Upper lobe of left lung (tissue), 6 donors: ENCODE data around the gene SNCB. TPM values are rescaled to one million over a fixed set of nuclear protein-coding genes. Genes with fewer than 3 reads are reported as not detected.

Experiments
- ATAC-seq, 2 donors: fragments of 200-7000 bp; cut with Tn5 transposase; one replicate each; pipeline ENCODE4 v1.9.1; 2022; ENCODE audit warnings: mild to moderate bottlenecking in 2 of 2, moderate library complexity in 2 of 2; ENCODE audit not compliant: low FRiP score in 2 of 2
- DNase-seq, 2 donors: peaks; one replicate each; pipeline ENCODE4 v3.0.0-alpha.2; 2019 to 2020
- H3K27ac ChIP-seq, 4 donors: fragments of 200-600 bp; sonication (generic); one replicate each; pipeline ENCODE4 v1.5.1; 2016 to 2019
- H3K27me3 ChIP-seq, 4 donors: fragments of 200-600 bp; sonication (generic); one replicate each; pipeline ENCODE4 v1.5.1; 2017 to 2019
- H3K36me3 ChIP-seq, 4 donors: fragments of 200-600 bp; sonication (generic); one replicate each; pipeline ENCODE4 v1.5.1; 2016 to 2019
- H3K4me1 ChIP-seq, 4 donors: fragments of 200-600 bp; sonication (generic); one replicate each; pipeline ENCODE4 v1.5.1; 2018 to 2019
- H3K4me3 ChIP-seq, 4 donors: fragments of 200-600 bp; sonication (generic); one replicate each; pipeline ENCODE4 v1.5.1; 2017 to 2019; ENCODE audit warnings: mild to moderate bottlenecking in 2 of 4, moderate library complexity in 1 of 4
- H3K9me3 ChIP-seq, 4 donors: fragments of 200-600 bp; sonication (generic); one replicate each; pipeline ENCODE4 v1.5.1; 2018 to 2019
- CTCF ChIP-seq, 6 experiments: fragments of 450-650 bp in 4 of 6; fragments of 200-600 bp in 2 of 6; sonication (generic) in 2 of 6; IDR thresholded peaks; one replicate each; pipeline ENCODE4 v1.5.1; 2016 to 2019; ENCODE audit warnings: antibody characterized with exemption in 6 of 6
- EP300 ChIP-seq, 4 donors: sonication (generic); formaldehyde crosslinking; IDR thresholded peaks; one replicate each; pipeline ENCODE4 v1.5.1; 2017; ENCODE audit warnings: antibody characterized with exemption in 4 of 4, control low read depth in 2 of 4
- POLR2A ChIP-seq, 4 donors: fragments of 450-650 bp; IDR thresholded peaks; one replicate each; pipeline ENCODE4 v1.5.1; 2016 to 2017; ENCODE audit warnings: antibody characterized with exemption in 4 of 4, mild to moderate bottlenecking in 2 of 4
- POLR2AphosphoS5 ChIP-seq, 2 donors: sonication (generic); formaldehyde crosslinking; IDR thresholded peaks; one replicate each; pipeline ENCODE4 v1.5.1; 2017; ENCODE audit warnings: antibody characterized with exemption in 2 of 2
- WGBS, 2 donors: methylation state at CpG; one replicate each; pipeline ENCODE4 v1.1.5; 2017 to 2018; 5-methylcytosine and 5-hydroxymethylcytosine counted together
- total RNA-seq, 6 donors: library from RNA; depleted of rRNA in 4 of 6; stranded (reverse); fragments of >200 nt in 4 of 6; gene quantifications; one replicate each; pipeline versions ENCODE4 v1.1.0 to v1.2.1, GENCODE V29; 2016 to 2021
- donor health status: DM: no; HTN: no; CAD: no; lungs with moderate emphysema.
- donor health status: DM: no; HTN: yes; CAD: no; lungs with severe emphysema.

Gene SNCB
- total RNA-seq, 6 donors from 2014 or later = not detected

- Histone ChIP-seq H3K9me3 (no peaks in the 10 kb centered on the region), H3K27ac (no peak overlapping the region), H3K4me1 (peaks cover 12 to 27% (median 18%) of the 10 kb centered on the region in 4 donors), H3K4me3 (no peak overlapping the region), H3K36me3 (no peaks in the 10 kb centered on the region), H3K27me3 (peaks cover 0 to 2% (median 0%) of the 10 kb centered on the region in 4 donors)
- no peak for DNase-seq
- WGBS, 2 donors = 37 to 61% methylated on average over 2 to 9 of the region's 9 CpGs
- TF ChIP-seq POLR2A (IDR thresholded peaks at IDR 0.05) = no peak
- TF ChIP-seq CTCF (IDR thresholded peaks at IDR 0.05) = no peak
- no peak for TF ChIP-seq EP300 (IDR thresholded peaks at IDR 0.05)
- TF ChIP-seq POLR2AphosphoS5 (IDR thresholded peaks at IDR 0.05) = no peak
- ATAC-seq = no peak
Measured at GRCh38 chr5:176644294-176644693, 14.0 kb upstream of the SNCB start.

GRCh38 chr5:176643491-176644219 lies 13.3 kb upstream of the SNCB start:
- H3K27ac ChIP-seq = no peak overlapping the region
- H3K4me3 ChIP-seq = no peak overlapping the region
- TF ChIP-seq CTCF (IDR thresholded peaks at IDR 0.05) = no peak
- TF ChIP-seq EP300 (IDR thresholded peaks at IDR 0.05) = no peak
- TF ChIP-seq POLR2A (IDR thresholded peaks at IDR 0.05) = no peak
- no peak for TF ChIP-seq POLR2AphosphoS5 (IDR thresholded peaks at IDR 0.05)
- no peaks in the 10 kb centered on the region for H3K9me3 ChIP-seq
- H3K4me1 ChIP-seq = peaks cover 9 to 21% (median 14%) of the 10 kb centered on the region in 4 donors
- ATAC-seq = no peak
- 83 to 88% methylated on average over 6 to 11 of the region's 11 CpGs for WGBS, 2 donors
- peaks cover 0 to 2% (median 0%) of the 10 kb centered on the region in 4 donors for H3K27me3 ChIP-seq
- DNase-seq = no peak
- H3K36me3 ChIP-seq = no peaks in the 10 kb centered on the region

- Histone ChIP-seq H3K4me1 (peaks cover 1 to 13% (median 6%) of the 10 kb centered on the region in 4 donors), H3K27ac (no peak overlapping the region), H3K9me3 (no peaks in the 10 kb centered on the region), H3K4me3 (no peak overlapping the region), H3K36me3 (no peaks in the 10 kb centered on the region), H3K27me3 (no peaks in the 10 kb centered on the region)
- ATAC-seq (no peak), DNase-seq (no peak)
- no peak for TF ChIP-seq POLR2A (IDR thresholded peaks at IDR 0.05)
- TF ChIP-seq EP300 (IDR thresholded peaks at IDR 0.05) = no peak
- 58 to 71% methylated on average over 6 to 13 of the region's 15 CpGs for WGBS, 2 donors
Measured at GRCh38 chr5:176642675-176643490, 12.5 kb upstream of the SNCB start.

GRCh38 chr5:176640616-176641015 lies 10.3 kb upstream of the SNCB start:
- DNase-seq (no peak), ATAC-seq (no peak)
- Histone ChIP-seq H3K36me3 (no peaks in the 10 kb centered on the region), H3K4me3 (no peak overlapping the region), H3K4me1 (no peaks in the 10 kb centered on the region), H3K27me3 (no peaks in the 10 kb centered on the region), H3K9me3 (no peaks in the 10 kb centered on the region), H3K27ac (no peak overlapping the region)
- WGBS, 2 donors = 69 to 79% methylated on average over 4 of the region's 4 CpGs
- TF ChIP-seq EP300 (IDR thresholded peaks at IDR 0.05) (no peak), POLR2AphosphoS5 (IDR thresholded peaks at IDR 0.05) (no peak), CTCF (IDR thresholded peaks at IDR 0.05) (no peak), POLR2A (IDR thresholded peaks at IDR 0.05) (no peak)

- no peaks in the 10 kb centered on the region for H3K4me1 ChIP-seq
- no peak for ATAC-seq
- H3K27ac ChIP-seq = no peak overlapping the region
- no peak for TF ChIP-seq CTCF (IDR thresholded peaks at IDR 0.05)
- TF ChIP-seq POLR2AphosphoS5 (IDR thresholded peaks at IDR 0.05) = no peak
- TF ChIP-seq POLR2A (IDR thresholded peaks at IDR 0.05) = no peak
- no peak for TF ChIP-seq EP300 (IDR thresholded peaks at IDR 0.05)
- no peaks in the 10 kb centered on the region for H3K9me3 ChIP-seq
- H3K27me3 ChIP-seq = no peaks in the 10 kb centered on the region
- H3K4me3 ChIP-seq = no peak overlapping the region
- H3K36me3 ChIP-seq = no peaks in the 10 kb centered on the region
- WGBS, 2 donors = 44% methylated on average over 2 of the region's 4 CpGs; no CpG with 5 or more reads in 1 of the 2 donors
- DNase-seq = no peak
Measured at GRCh38 chr5:176639981-176640380, 9.6 kb upstream of the SNCB start.
